Hematopoietic multipotent progenitor cell treated with erythropoietin and hydrocortisone succinate and interleukin-3 and kit ligand, for 8 days (in vitro differentiated cells): ENCODE measurements around the gene GPR25.
A peak's percentile ranks its signal among the peaks of the same experiment; 100 is the strongest.

Source experiments
- DNase-seq: peaks from one replicate; pipeline ENCODE4 v3.0.0-alpha.2; 2015

The GPR25 gene

GRCh38 chr1:200873671-200874397, 1.1 kb downstream of the GPR25 start:
- no peak for DNase-seq

GRCh38 chr1:200874694-200875093, 1.9 kb downstream of the GPR25 start:
- DNase-seq: no peak

- DNase-seq: no peak
These were observed 2.6 kb downstream of the GPR25 start for GRCh38 chr1:200875416-200875815.

- no peak for DNase-seq
These were observed 4.2 kb downstream of the GPR25 start for GRCh38 chr1:200877010-200877409.

- DNase-seq: no peak
These were observed 5.2 kb downstream of the GPR25 start for GRCh38 chr1:200877839-200878551.

- no peak for DNase-seq
These were observed 7.4 kb downstream of the GPR25 start for GRCh38 chr1:200880212-200880611.

- no peak for DNase-seq
These were observed 10.3 kb downstream of the GPR25 start for GRCh38 chr1:200883118-200883517.

GRCh38 chr1:200885623-200886402, 13.0 kb downstream of the GPR25 start:
- no peak for DNase-seq

- peak; percentile 11 for DNase-seq
These were observed 13.8 kb downstream of the GPR25 start for GRCh38 chr1:200886594-200886993.

GRCh38 chr1:200887036-200887435, 14.3 kb downstream of the GPR25 start:
- DNase-seq: no peak

GRCh38 chr1:200887772-200888348, 15.1 kb downstream of the GPR25 start:
- DNase-seq: no peak

GRCh38 chr1:200888349-200888838, 15.6 kb downstream of the GPR25 start:
- DNase-seq: no peak

GRCh38 chr1:200889571-200889970, 16.8 kb downstream of the GPR25 start:
- no peak for DNase-seq

GRCh38 chr1:200890027-200890426, 17.2 kb downstream of the GPR25 start:
- DNase-seq: no peak

GRCh38 chr1:200890818-200891773, 18.3 kb downstream of the GPR25 start:
- peak; percentile 9 for DNase-seq

GRCh38 chr1:200891774-200892157, 19.0 kb downstream of the GPR25 start:
- no peak for DNase-seq

- no peak for DNase-seq
These were observed 19.8 kb downstream of the GPR25 start for GRCh38 chr1:200892546-200892945.

GRCh38 chr1:200892958-200893357, 20.2 kb downstream of the GPR25 start:
- no peak for DNase-seq

- no peak for DNase-seq
These were observed 20.7 kb downstream of the GPR25 start for GRCh38 chr1:200893411-200893901.

- no peak for DNase-seq
These were observed 22.1 kb downstream of the GPR25 start, which contains the start of gene INAVA for GRCh38 chr1:200894712-200895442. TSS of gene INAVA (plus strand) at chr1:200894900. CDS start at chr1:200898401, 3,501 bp downstream.

- DNase-seq: no peak
These were observed 22.6 kb downstream of the GPR25 start for GRCh38 chr1:200895443-200895789.
